Measurements from ENCODE around the gene NCDN. TPM values are rescaled to one million over a fixed set of nuclear protein-coding genes. Genes with fewer than 3 reads are reported as not detected.

The NCDN gene, protein sequence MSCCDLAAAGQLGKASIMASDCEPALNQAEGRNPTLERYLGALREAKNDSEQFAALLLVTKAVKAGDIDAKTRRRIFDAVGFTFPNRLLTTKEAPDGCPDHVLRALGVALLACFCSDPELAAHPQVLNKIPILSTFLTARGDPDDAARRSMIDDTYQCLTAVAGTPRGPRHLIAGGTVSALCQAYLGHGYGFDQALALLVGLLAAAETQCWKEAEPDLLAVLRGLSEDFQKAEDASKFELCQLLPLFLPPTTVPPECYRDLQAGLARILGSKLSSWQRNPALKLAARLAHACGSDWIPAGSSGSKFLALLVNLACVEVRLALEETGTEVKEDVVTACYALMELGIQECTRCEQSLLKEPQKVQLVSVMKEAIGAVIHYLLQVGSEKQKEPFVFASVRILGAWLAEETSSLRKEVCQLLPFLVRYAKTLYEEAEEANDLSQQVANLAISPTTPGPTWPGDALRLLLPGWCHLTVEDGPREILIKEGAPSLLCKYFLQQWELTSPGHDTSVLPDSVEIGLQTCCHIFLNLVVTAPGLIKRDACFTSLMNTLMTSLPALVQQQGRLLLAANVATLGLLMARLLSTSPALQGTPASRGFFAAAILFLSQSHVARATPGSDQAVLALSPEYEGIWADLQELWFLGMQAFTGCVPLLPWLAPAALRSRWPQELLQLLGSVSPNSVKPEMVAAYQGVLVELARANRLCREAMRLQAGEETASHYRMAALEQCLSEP
- 24.5 and 30.0 TPM in 2 replicates for total RNA-seq

DNA sequence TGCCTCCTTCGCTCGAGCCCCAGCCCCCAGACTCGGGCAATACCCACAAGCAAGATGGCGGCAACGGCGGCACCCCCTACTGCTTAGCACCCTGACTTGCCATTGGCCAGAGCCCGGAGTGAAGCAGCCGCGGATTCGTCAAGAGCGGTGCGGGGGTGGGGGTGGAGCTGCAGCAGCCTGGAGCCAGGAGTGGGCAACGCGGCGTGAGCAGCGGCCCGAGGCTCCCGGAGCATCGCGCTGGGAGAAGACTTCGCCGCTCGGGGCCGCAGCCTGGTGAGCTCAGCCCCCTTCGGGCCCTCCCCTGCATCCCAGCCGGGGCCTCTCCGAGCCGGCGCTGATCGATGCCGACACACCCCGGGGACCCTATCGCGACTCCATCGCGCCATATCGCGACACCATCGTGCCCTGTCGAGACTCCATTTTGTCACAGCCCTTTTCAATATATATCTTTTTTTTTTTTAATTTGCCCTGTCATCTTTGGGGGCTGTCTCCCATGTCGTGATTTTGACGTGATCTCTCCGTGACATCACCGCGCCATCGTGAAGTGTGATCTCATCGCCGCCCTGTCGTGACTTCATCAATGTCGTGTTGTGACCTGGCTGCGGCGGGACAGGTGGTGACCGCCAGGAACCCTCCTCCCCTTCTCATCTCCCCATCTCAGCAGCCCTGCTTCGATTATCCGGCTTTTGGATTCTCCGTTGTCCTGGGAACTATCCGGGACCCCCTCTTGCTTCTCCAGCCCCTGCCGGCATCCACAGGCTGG lies at the start of gene NCDN:
TSS of gene NCDN (plus strand) at position 189 of the 763 bp plus-strand sequence. CDS start at position 581, 392 bp downstream.
- H3K36me3 ChIP-seq (ENCODE audit: control insufficient read depth, insufficient read depth, low read length), result no peaks in the 10 kb centered on the region
- peak; percentile 88 for DNase-seq (ENCODE audit: low read depth)
- TF ChIP-seq, protein P1, sequence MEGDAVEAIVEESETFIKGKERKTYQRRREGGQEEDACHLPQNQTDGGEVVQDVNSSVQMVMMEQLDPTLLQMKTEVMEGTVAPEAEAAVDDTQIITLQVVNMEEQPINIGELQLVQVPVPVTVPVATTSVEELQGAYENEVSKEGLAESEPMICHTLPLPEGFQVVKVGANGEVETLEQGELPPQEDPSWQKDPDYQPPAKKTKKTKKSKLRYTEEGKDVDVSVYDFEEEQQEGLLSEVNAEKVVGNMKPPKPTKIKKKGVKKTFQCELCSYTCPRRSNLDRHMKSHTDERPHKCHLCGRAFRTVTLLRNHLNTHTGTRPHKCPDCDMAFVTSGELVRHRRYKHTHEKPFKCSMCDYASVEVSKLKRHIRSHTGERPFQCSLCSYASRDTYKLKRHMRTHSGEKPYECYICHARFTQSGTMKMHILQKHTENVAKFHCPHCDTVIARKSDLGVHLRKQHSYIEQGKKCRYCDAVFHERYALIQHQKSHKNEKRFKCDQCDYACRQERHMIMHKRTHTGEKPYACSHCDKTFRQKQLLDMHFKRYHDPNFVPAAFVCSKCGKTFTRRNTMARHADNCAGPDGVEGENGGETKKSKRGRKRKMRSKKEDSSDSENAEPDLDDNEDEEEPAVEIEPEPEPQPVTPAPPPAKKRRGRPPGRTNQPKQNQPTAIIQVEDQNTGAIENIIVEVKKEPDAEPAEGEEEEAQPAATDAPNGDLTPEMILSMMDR (IDR thresholded peaks at IDR 0.05; ENCODE audit: insufficient read depth, low read length, poor library complexity, severe bottlenecking), result no peak
- H3K27me3 ChIP-seq (ENCODE audit: control insufficient read depth, insufficient read depth, low read length), result no peaks in the 10 kb centered on the region
- peak within 1 kb of the TSS; percentile 80 for H3K4me3 ChIP-seq (ENCODE audit: low read depth, low read length)

DNA sequence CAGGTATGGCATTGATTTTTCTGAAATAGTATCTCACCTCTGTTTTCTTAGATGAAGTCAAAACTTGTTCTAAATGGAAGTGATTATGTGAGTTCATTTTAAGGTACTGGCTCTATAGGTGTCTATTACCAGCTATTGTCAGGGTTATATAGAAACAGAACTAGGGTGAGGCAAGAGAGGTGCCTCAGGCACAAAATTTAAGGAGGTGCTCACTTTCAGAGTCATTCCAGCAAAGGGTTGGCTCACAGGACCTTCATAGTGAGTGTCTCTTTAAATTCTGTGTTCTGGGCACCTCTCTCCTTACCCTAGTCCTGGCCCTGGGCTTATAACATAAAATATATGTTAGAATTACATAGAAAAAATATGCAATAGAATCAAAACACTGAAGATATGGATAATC lies 49.7 kb upstream of the NCDN start:
- TF ChIP-seq, protein P1 (IDR thresholded peaks at IDR 0.05; ENCODE audit: insufficient read depth, low read length, poor library complexity, severe bottlenecking), result no peak
- no peak for DNase-seq (ENCODE audit: low read depth)
- Histone ChIP-seq H3K36me3 (ENCODE audit: control insufficient read depth, insufficient read depth, low read length) (no peaks in the 10 kb centered on the region), H3K27me3 (ENCODE audit: control insufficient read depth, insufficient read depth, low read length) (no peaks in the 10 kb centered on the region), H3K4me3 (ENCODE audit: low read depth, low read length) (no peak overlapping the region)

GRCh38 chr1:35509558-35509957 lies 48.0 kb upstream of the NCDN start:
- DNase-seq (ENCODE audit: low read depth), result no peak
- Histone ChIP-seq H3K36me3 (ENCODE audit: control insufficient read depth, insufficient read depth, low read length) (no peaks in the 10 kb centered on the region), H3K27me3 (ENCODE audit: control insufficient read depth, insufficient read depth, low read length) (no peaks in the 10 kb centered on the region), H3K4me3 (ENCODE audit: low read depth, low read length) (no peak overlapping the region)
- TF ChIP-seq, protein P1 (IDR thresholded peaks at IDR 0.05; ENCODE audit: insufficient read depth, low read length, poor library complexity, severe bottlenecking), result no peak

GRCh38 chr1:35511305-35511704 lies 46.3 kb upstream of the NCDN start:
- DNase-seq (ENCODE audit: low read depth), result no peak
- Histone ChIP-seq H3K27me3 (ENCODE audit: control insufficient read depth, insufficient read depth, low read length) (no peaks in the 10 kb centered on the region), H3K4me3 (ENCODE audit: low read depth, low read length) (no peak overlapping the region), H3K36me3 (ENCODE audit: control insufficient read depth, insufficient read depth, low read length) (no peaks in the 10 kb centered on the region)
- TF ChIP-seq, protein P1 (IDR thresholded peaks at IDR 0.05; ENCODE audit: insufficient read depth, low read length, poor library complexity, severe bottlenecking), result no peak

DNA sequence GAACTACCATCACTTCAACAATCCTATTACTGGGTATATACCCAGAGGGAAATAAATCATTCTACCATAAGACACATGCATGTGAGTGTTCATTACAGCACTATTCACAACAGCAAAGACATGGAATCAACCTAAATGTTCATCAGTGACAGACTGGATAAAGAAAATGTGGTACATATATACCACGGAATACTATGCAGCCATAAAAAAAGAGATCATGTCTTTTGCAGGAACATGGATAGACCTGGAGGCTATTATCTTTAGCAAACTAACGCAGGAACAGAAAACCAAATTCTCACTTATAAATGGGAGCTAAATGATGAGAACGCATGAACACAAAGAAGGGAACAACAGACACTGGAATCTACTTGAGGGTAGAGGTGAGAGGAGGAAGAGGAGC lies 39.4 kb upstream of the NCDN start:
- Histone ChIP-seq H3K27me3 (ENCODE audit: control insufficient read depth, insufficient read depth, low read length) (no peaks in the 10 kb centered on the region), H3K36me3 (ENCODE audit: control insufficient read depth, insufficient read depth, low read length) (no peaks in the 10 kb centered on the region), H3K4me3 (ENCODE audit: low read depth, low read length) (no peak overlapping the region)
- DNase-seq (ENCODE audit: low read depth), result no peak
- TF ChIP-seq, protein P1 (IDR thresholded peaks at IDR 0.05; ENCODE audit: insufficient read depth, low read length, poor library complexity, severe bottlenecking), result no peak
